ENCODE results near the gene MSL1. TPM values are rescaled to one million over a fixed set of nuclear protein-coding genes. Genes with fewer than 3 reads are reported as not detected.

MSL1 gene
- total and polyA plus RNA-seq, 2 of the 13 experiments (the other 11 are each of a cell fraction or from before 2014, with no cell fraction given): 63.8 to 88.5 TPM

GRCh38 chr17:40072735-40073346, 48.9 kb upstream of the MSL1 start (continued):
- TF ChIP-seq ADNP (CRISPR knock-in tag; IDR thresholded peaks at IDR 0.05) (no peak), EP300 (IDR thresholded peaks at IDR 0.05; ENCODE audit: low read depth in 2 of 2, low read length in 2 of 2) (peak in 1 of 2 experiments; percentile 42; a peak in 2 of 4 replicates), EP300 (CRISPR knock-in tag; IDR thresholded peaks at IDR 0.05; ENCODE audit: borderline replicate concordance) (no peak), RBAK (CRISPR knock-in tag; IDR thresholded peaks at IDR 0.05) (no peak), SNAPC5 (CRISPR knock-in tag; IDR thresholded peaks at IDR 0.05; ENCODE audit: borderline replicate concordance) (no peak), ZFP91 (CRISPR knock-in tag; IDR thresholded peaks at IDR 0.05; ENCODE audit: borderline replicate concordance) (no peak), SALL1 (CRISPR knock-in tag; IDR thresholded peaks at IDR 0.05) (peak; percentile 38; the same call in 1 of the 2 replicates), HNRNPK (IDR thresholded peaks at IDR 0.05; ENCODE audit: low read depth, low read length, poor library complexity, severe bottlenecking) (no peak), MXD1 (CRISPR knock-in tag; IDR thresholded peaks at IDR 0.05) (0 out of 2 replicates have a peak, but pooled peaks have one; percentile 13), BRF2 (CRISPR knock-in tag; IDR thresholded peaks at IDR 0.05) (no peak), ZFX (CRISPR knock-in tag; IDR thresholded peaks at IDR 0.05; ENCODE audit: low read depth) (peak; percentile 40; the same call in 1 of the 2 replicates), ZNF12 (CRISPR knock-in tag; IDR thresholded peaks at IDR 0.05) (no peak), ZNF512B (CRISPR knock-in tag; IDR thresholded peaks at IDR 0.05; ENCODE audit: borderline replicate concordance) (peak; percentile 72; the same call in 1 of the 2 replicates), PPARG (CRISPR knock-in tag; conservative IDR thresholded peaks at IDR 0.05) (no peak), HNF1A (IDR thresholded peaks at IDR 0.05; ENCODE audit: low read depth) (no peak), HNF1A (CRISPR knock-in tag; IDR thresholded peaks at IDR 0.05; ENCODE audit: borderline replicate concordance) (0 out of 2 replicates have a peak, but pooled peaks have one; percentile 57), AGO2 (optimal IDR thresholded peaks at IDR 0.05; ENCODE audit: low read depth, low read length) (no peak), TOPORS (CRISPR knock-in tag; IDR thresholded peaks at IDR 0.05) (no peak)
